WTC11 (cell line): ENCODE data around the gene PTPRU. TPM values are rescaled to one million over a fixed set of nuclear protein-coding genes. Genes with fewer than 3 reads are reported as not detected.

Experiments used
- ATAC-seq: fragments of 200-7000 bp; cut with Tn5 transposase; 2 replicates; pipeline ENCODE4 v1.10.0; 2021; ENCODE audit warnings: mild to moderate bottlenecking, moderate library complexity
- CTCF ChIA-PET: fragments of 300-600 bp; sonication (Branson Sonifier 250); formaldehyde crosslinking; loops from one replicate; lab custom pipeline; 2021; ENCODE audit warnings: antibody characterized with exemption; lab: Charles Lee
- POLR2A ChIA-PET: fragments of 350-600 bp; sonication (Branson Sonifier 250); formaldehyde crosslinking; loops from one replicate; lab custom pipeline; 2021; ENCODE audit warnings: antibody characterized with exemption; lab: Charles Lee
- DNase-seq: peaks from one replicate; pipeline ENCODE4 v3.0.0; 2021; ENCODE audit warnings: low spot score
- H3K27ac Mint-ChIP-seq: 2 replicates; pipeline ENCODE4 v1.8.0; 2021; ENCODE audit warnings: mixed read lengths
- H3K27me3 Mint-ChIP-seq: 2 replicates; pipeline ENCODE4 v1.8.0; 2021; ENCODE audit warnings: low read depth, mild to moderate bottlenecking, moderate library complexity, mixed read lengths
- H3K36me3 Mint-ChIP-seq: 2 replicates; pipeline ENCODE4 v1.8.0; 2021; ENCODE audit warnings: mixed read lengths
- H3K4me1 Mint-ChIP-seq: 2 replicates; pipeline ENCODE4 v1.8.0; 2022; ENCODE audit warnings: mixed read lengths
- H3K4me3 Mint-ChIP-seq: 2 replicates; pipeline ENCODE4 v1.8.0; 2021; ENCODE audit warnings: mild to moderate bottlenecking, moderate library complexity, mixed read lengths
- H3K9me3 Mint-ChIP-seq: 2 replicates; pipeline ENCODE4 v1.8.0; 2021; ENCODE audit warnings: mixed read lengths
- ARID4B ChIP-seq: sonication (generic); formaldehyde crosslinking; IDR thresholded peaks from 2 replicates; pipeline ENCODE4 v1.8.0; 2023; ENCODE audit warnings: missing genetic modification reagents, mild to moderate bottlenecking, borderline replicate concordance
- ATF3 ChIP-seq: sonication (generic); formaldehyde crosslinking; conservative IDR thresholded peaks from 2 replicates; pipeline ENCODE4 v1.8.1; 2022; ENCODE audit warnings: mild to moderate bottlenecking, missing genetic modification reagents
- ATF6 ChIP-seq: sonication (generic); formaldehyde crosslinking; IDR thresholded peaks from 2 replicates; pipeline ENCODE4 v1.8.1; 2023; ENCODE audit warnings: mild to moderate bottlenecking, missing genetic modification reagents
- CREB1 ChIP-seq: sonication (generic); formaldehyde crosslinking; IDR thresholded peaks from 2 replicates; pipeline ENCODE4 v1.8.0; 2023; ENCODE audit warnings: mild to moderate bottlenecking, missing genetic modification reagents
- ERG ChIP-seq: fragments of 250-450 bp; sonication (Bioruptor Pico); IDR thresholded peaks from 2 replicates; pipeline ENCODE4 v1.8.0; 2021; ENCODE audit warnings: mild to moderate bottlenecking
- ETV6 ChIP-seq: sonication (generic); formaldehyde crosslinking; IDR thresholded peaks from 2 replicates; pipeline ENCODE4 v1.8.1; 2022; ENCODE audit warnings: mild to moderate bottlenecking, missing genetic modification reagents
- FOXK1 ChIP-seq: sonication (generic); formaldehyde crosslinking; IDR thresholded peaks from 2 replicates; pipeline ENCODE4 v1.8.0; 2022; ENCODE audit warnings: mild to moderate bottlenecking, moderate library complexity, missing genetic modification reagents
- FOXP1 ChIP-seq: sonication (generic); formaldehyde crosslinking; IDR thresholded peaks from 2 replicates; pipeline ENCODE4 v1.8.0; 2022; ENCODE audit warnings: missing genetic modification reagents, mild to moderate bottlenecking, moderate library complexity, borderline replicate concordance
- HMGA2 ChIP-seq: fragments of 250-450 bp; sonication (Bioruptor Pico); IDR thresholded peaks from 2 replicates; pipeline ENCODE4 v1.4.0; 2021; ENCODE audit warnings: mild to moderate bottlenecking, moderate library complexity
- PRRX2 ChIP-seq: fragments of 250-450 bp; sonication (Bioruptor Pico); IDR thresholded peaks from 2 replicates; pipeline ENCODE4 v1.8.0; 2021; ENCODE audit warnings: mild to moderate bottlenecking
- SMAD4 ChIP-seq: sonication (generic); formaldehyde crosslinking; IDR thresholded peaks from 2 replicates; pipeline ENCODE4 v1.8.0; 2022; ENCODE audit warnings: mild to moderate bottlenecking, missing genetic modification reagents
- SP1 ChIP-seq: sonication (generic); formaldehyde crosslinking; conservative IDR thresholded peaks from 2 replicates; pipeline ENCODE4 v1.8.1; 2022; ENCODE audit warnings: missing genetic modification reagents
- TCF7 ChIP-seq: sonication (generic); formaldehyde crosslinking; IDR thresholded peaks from 2 replicates; pipeline ENCODE4 v1.8.0; 2022; ENCODE audit warnings: mild to moderate bottlenecking, low read depth, missing genetic modification reagents, moderate library complexity
- ZNF121 ChIP-seq: sonication (generic); formaldehyde crosslinking; IDR thresholded peaks from 2 replicates; pipeline ENCODE4 v1.8.0; 2023; ENCODE audit warnings: missing genetic modification reagents
- ZNF138 ChIP-seq: sonication (generic); formaldehyde crosslinking; conservative IDR thresholded peaks from 2 replicates; pipeline ENCODE4 v1.8.1; 2022; ENCODE audit warnings: mild to moderate bottlenecking, moderate library complexity, missing genetic modification reagents
- ZNF232 ChIP-seq: sonication (generic); formaldehyde crosslinking; IDR thresholded peaks from 2 replicates; pipeline ENCODE4 v1.8.0; 2022; ENCODE audit warnings: mild to moderate bottlenecking, missing genetic modification reagents
- ZNF423 ChIP-seq: fragments of 250-450 bp; sonication (Bioruptor Pico); IDR thresholded peaks from 2 replicates; pipeline ENCODE4 v2.1.2; 2022; ENCODE audit warnings: mild to moderate bottlenecking, moderate library complexity
- total RNA-seq: library from RNA; stranded (reverse); gene quantifications from 3 replicates; pipeline ENCODE4 v1.2.3, GENCODE V29; 2021

Gene PTPRU
- total RNA-seq, 1 experiment from 2014 or later = 75.4 TPM

- no peak for TF ChIP-seq ERG (CRISPR knock-in tag)
- no peak for TF ChIP-seq ATF6 (CRISPR knock-in tag)
- no peak for TF ChIP-seq ARID4B (CRISPR knock-in tag)
Measured at GRCh38 chr1:29235955-29236711, at the start of gene PTPRU (continued).

- peaks cover 9% of the 10 kb centered on the region for H3K36me3 Mint-ChIP-seq
- ChIA-PET CTCF (interaction anchor here (1.0 to 2.4 kb wide), 6 partner anchors 10 to 450 kb away, joined by 3 to 30 read pairs (median 6); partner anchors contain the start of gene YTHDF2), POLR2A (interaction anchor here (1.0 kb wide), 1 partner anchor 273 kb away, joined by 4 read pairs; the partner anchor contains the start of gene EPB41)
- peak; percentile 23 for DNase-seq
- H3K4me3 Mint-ChIP-seq = peak overlapping the region; percentile 24
- no peaks in the 10 kb centered on the region for H3K27me3 Mint-ChIP-seq
- peak overlapping the region; percentile 98 for H3K27ac Mint-ChIP-seq
- H3K9me3 Mint-ChIP-seq = peaks cover 5% of the 10 kb centered on the region
- H3K4me1 Mint-ChIP-seq = peaks cover 46% of the 10 kb centered on the region
- no peak for TF ChIP-seq ZNF232 (CRISPR knock-in tag)
- 0 out of 2 replicates have a peak, but pooled peaks have one; percentile 25 for TF ChIP-seq SP1 (CRISPR knock-in tag)
- no peak for TF ChIP-seq TCF7
- no peak for TF ChIP-seq FOXP1 (CRISPR knock-in tag)
- 0 out of 2 replicates have a peak, but pooled peaks have one; percentile 21 for TF ChIP-seq ZNF423 (CRISPR knock-in tag)
- peak; percentile 19; the same call in 1 of the 2 replicates for TF ChIP-seq FOXK1 (CRISPR knock-in tag)
- no peak for TF ChIP-seq PRRX2 (CRISPR knock-in tag)
- TF ChIP-seq ZNF121 (CRISPR knock-in tag) = peak; percentile 97
- 0 out of 2 replicates have a peak, but pooled peaks have one; percentile 63 for TF ChIP-seq ETV6 (CRISPR knock-in tag)
- peak; percentile 41 for ATAC-seq
Measured at GRCh38 chr1:29186707-29187106, 49.6 kb upstream of the PTPRU start.

- DNase-seq (no peak), ATAC-seq (no peak)
- Mint-ChIP-seq H3K27me3 (no peaks in the 10 kb centered on the region), H3K4me1 (peaks cover 28% of the 10 kb centered on the region), H3K36me3 (peaks cover 34% of the 10 kb centered on the region), H3K9me3 (peaks cover 5% of the 10 kb centered on the region), H3K4me3 (no peak overlapping the region), H3K27ac (no peak overlapping the region)
- POLR2A ChIA-PET = no interaction called here
- CTCF ChIA-PET = interaction anchor here (1.4 to 1.6 kb wide), 2 partner anchors 9 to 12 kb away, joined by 4 to 5 read pairs; partner anchors contain the start of gene SRSF4
- TF ChIP-seq ATF3 (CRISPR knock-in tag) (no peak), HMGA2 (CRISPR knock-in tag) (no peak), SMAD4 (CRISPR knock-in tag) (no peak), CREB1 (CRISPR knock-in tag) (no peak), ZNF138 (CRISPR knock-in tag) (no peak)
Measured at GRCh38 chr1:29190718-29191117, 45.6 kb upstream of the PTPRU start.
